ENCODE measurements around the gene SLC32A1.
A peak's percentile ranks its signal among the peaks of the same experiment; 100 is the strongest.

Gene SLC32A1, protein sequence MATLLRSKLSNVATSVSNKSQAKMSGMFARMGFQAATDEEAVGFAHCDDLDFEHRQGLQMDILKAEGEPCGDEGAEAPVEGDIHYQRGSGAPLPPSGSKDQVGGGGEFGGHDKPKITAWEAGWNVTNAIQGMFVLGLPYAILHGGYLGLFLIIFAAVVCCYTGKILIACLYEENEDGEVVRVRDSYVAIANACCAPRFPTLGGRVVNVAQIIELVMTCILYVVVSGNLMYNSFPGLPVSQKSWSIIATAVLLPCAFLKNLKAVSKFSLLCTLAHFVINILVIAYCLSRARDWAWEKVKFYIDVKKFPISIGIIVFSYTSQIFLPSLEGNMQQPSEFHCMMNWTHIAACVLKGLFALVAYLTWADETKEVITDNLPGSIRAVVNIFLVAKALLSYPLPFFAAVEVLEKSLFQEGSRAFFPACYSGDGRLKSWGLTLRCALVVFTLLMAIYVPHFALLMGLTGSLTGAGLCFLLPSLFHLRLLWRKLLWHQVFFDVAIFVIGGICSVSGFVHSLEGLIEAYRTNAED

GRCh38 chr20:38723848-38724625, at the start of gene SLC32A1:
Gene SLC32A1 (plus strand): TSS chr20:38724486. CDS start chr20:38724725, 239 bp downstream.
- DNase-seq: no peak

GRCh38 chr20:38674765-38675133, 49.5 kb upstream of the SLC32A1 start:
- no peak for DNase-seq

DNA sequence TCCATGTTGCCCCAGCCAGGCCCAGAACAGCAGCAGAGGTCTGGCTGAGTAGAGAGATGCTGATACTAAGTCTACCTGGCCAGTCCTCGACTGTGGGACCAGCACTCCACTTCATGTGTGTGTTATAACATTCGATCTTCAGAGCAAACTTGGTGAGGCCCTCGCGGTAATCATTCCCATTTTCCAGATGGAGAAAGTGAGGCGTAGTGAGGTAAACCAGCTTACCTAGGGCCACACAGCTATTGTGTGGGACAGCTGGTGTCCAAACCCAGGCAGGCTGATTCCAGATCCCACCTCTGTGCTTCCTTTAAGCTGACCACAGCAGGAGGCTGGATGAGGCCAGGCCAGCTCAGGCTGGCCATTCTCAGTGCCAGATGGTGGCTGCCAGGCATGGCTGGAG, 47.7 kb upstream of the SLC32A1 start:
- no peak for DNase-seq

DNA sequence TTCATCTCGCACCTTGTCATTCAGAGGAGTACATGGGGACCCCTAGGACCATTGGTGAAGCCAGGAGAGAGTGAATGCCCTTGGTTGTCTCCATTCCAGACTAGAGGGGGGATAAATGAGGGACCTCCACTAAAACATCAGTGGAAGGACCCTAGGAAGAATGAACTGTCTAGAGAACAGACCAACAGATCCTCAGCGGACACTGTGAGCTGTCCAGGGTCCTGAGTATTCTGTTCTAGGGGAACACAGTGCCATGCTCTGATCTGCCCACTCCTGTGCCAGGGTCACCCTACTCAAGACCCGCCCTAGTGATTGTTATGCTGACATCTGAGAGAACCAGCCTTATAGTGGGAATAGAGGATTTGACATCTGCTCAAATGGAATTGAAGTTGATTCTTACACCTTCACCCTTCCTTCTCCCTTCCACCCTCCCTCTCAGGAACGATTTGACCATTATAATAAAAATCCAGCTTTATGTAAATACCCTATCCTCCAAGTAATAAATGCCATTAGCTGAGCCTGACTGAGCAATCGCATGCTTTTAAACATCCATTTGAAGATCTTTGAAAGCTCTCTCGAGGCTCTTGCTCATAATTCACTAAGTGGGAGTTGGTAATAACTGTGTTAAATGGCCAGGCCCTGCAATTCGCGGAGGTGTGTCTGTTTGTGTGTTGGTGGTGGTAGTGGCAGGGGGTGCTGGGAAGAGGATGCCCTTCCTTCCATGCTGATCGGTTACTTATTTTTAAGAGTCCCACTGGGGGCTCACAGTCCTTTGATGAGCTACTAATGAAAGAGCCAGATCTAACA, 43.6 kb upstream of the SLC32A1 start:
- DNase-seq: peak; percentile 25 to 44

- no peak for DNase-seq
These were observed 39.0 kb upstream of the SLC32A1 start for GRCh38 chr20:38685271-38685670.

DNA sequence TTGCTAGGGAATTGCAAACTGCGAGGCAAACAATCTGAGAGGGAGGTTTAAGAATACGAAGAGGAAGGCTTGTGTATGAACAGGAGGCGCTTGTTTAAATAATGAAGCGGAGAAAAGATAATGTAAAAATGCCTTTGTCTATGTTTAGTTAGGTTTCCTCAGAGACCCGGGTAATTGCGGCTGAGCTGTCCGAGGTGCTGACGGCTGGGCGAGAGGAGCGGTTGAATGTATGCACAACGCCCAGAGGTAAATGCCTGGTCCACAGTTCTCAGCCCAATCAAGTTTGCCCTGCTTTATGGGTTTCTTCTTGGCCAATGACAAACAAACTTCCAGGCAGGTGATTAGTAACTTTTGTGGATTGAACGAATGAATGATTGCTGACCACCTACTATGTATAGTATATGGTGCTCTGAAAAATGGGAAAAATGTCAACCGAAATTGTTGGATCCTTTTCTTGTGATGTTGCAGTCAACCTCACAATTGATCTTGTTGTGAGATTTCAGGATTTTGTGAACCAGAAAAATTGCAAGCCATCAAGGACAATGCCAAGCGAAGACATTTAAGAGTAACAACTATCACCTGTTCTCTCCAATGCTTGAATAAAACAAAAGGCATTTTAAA, 38.3 kb upstream of the SLC32A1 start:
- DNase-seq: peak; percentile 32 to 47

- peak; percentile 14 to 59 for DNase-seq
These were observed 31.6 kb upstream of the SLC32A1 start for GRCh38 chr20:38692436-38693411.

DNA sequence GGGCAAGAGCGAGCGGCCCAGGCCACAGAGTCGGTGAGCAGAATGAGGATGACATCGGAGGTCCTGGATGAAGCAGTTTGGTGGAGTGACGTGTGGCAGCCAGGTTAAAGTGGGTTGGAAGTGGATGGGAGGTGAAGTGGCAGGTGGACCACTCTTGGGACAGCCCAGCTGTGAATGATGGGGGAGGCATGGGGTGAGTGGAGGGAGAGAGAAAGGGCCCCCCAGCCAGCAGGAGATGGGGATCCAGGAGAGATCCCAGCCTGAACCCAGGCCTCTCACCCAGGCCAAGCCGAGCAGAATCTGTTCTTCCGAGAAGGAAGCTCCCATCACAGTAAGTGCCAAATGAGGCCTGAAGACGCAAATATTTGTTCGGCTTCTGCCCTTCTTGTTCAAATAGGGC, 27.0 kb upstream of the SLC32A1 start:
- DNase-seq: no peak

GRCh38 chr20:38698541-38698940, 25.7 kb upstream of the SLC32A1 start:
- no peak for DNase-seq

DNA sequence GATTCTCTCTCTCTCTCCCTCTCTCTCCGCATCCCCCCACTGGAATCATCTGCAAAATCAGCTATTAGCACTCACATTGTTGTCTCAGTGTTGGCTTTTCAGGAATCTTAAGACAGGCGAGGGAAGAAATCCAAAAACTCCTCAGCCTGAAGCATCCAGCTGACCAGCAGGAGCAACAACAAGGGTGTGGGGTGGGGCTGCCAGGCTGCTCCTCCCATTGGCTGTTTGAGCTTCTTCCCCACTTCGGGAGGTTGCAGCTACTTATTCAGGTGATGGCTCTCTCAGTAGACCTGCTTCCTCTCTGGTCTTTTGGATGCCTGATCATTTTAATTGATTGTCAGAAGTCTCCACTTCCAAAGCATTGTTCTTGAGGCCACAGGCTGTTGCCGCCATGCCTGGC, 24.1 kb upstream of the SLC32A1 start:
- DNase-seq: no peak

DNA sequence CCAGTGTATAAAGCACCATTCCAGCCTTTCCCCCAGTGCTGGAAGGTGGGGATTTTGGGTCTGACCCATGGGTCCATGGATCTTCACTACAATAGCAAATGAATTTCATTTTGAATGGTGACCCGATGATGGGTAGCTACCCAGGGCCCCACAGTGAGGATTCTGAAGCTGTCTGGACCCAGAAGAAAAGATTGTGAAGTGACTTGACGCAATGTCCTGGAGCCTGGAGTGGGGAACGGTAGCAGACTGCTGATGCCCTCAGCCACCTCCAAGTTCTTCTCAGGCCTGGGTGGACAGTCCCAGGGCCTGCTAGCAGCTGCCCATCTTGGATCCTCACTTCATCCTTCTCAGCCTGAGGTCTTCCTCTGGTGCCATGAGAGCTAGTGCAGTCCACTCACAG, 23.4 kb upstream of the SLC32A1 start:
- no peak for DNase-seq

DNA sequence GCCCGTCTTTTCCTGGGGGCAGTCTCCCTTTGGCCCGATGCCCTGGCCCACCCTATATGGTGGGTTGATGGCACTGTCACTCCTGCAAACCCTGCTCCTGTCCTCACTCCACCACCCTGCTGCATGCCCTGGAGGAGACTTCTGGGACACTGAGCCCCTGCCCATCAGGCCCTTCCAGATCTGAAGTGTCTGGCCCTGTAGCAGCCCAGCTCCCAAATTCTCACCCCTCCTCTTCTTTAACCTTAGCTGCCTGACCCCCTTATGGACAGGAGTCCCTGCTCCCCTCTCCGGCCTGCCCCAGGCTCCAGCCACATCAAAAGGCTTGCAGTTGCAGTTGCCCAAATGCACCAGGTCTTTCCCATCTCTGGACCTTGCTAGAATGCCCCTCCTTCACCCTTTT, 20.8 kb upstream of the SLC32A1 start:
- no peak for DNase-seq

DNA sequence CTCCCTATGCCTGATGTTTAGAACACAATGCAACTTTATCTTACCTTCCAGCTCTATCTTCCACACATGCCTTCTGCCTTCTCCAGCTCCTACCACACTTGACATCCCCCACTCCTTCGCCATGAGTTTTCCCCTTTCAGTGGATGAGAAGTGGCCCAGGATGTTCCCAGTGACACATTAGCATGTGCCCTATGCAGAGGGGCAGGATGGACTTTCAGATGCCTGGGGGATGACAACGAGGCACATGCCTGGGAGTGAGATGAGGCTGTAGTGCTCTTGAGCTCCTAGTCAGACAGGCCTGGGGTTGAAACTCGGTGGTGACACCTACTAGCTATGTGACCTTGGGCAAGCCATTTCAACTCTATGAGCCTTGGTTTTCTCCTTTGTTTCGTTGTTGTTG, 20.1 kb upstream of the SLC32A1 start:
- DNase-seq: no peak

- no peak for DNase-seq
These were observed 17.8 kb upstream of the SLC32A1 start for GRCh38 chr20:38706509-38706908.

DNA sequence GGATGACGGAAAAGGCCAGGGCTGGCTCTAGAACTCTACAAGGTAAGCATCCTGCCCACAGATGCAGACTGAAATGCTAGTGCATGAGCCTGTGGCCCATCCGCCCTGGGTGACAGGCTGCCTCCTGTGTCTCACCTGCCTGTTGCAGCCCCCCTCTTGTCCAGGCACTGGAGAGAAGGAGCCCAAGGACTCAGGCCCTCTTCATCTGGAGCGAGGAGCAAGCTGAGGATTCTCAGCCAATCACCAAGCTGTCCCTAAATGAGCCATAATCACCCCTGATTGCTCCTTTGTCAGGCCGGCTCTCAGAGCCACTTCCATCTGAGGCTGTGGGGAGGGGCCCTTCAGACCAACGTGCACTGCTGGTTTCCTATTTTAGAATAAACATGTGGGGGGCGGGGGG, 10.0 kb upstream of the SLC32A1 start:
- DNase-seq: no peak

- DNase-seq: no peak
These were observed 8.6 kb upstream of the SLC32A1 start for GRCh38 chr20:38715646-38716045.

DNA sequence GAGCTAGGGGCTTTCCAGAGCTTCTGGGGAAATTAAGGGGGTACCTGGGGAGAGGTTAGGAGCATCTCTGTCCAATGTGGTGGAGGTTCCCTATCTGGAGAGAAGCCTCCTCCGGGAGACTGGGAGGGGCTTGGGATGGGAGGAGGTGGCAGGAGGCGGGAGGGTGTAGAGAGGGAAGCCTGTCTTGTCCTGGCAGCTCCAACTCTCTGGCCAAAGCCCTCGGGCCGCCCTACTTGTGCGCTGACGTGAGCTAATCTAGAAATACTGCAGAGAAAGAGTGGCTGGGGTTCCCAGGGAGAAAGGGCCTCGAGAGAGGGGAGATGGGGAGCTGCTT, 1.6 kb upstream of the SLC32A1 start:
- DNase-seq: no peak

GRCh38 chr20:38723017-38723847, 1.1 kb upstream of the SLC32A1 start:
- peak in 1 of 2 experiments; percentile 55 for DNase-seq

GRCh38 chr20:38724626-38725147, 401 bp downstream of the SLC32A1 start:
- DNase-seq: no peak

DNA sequence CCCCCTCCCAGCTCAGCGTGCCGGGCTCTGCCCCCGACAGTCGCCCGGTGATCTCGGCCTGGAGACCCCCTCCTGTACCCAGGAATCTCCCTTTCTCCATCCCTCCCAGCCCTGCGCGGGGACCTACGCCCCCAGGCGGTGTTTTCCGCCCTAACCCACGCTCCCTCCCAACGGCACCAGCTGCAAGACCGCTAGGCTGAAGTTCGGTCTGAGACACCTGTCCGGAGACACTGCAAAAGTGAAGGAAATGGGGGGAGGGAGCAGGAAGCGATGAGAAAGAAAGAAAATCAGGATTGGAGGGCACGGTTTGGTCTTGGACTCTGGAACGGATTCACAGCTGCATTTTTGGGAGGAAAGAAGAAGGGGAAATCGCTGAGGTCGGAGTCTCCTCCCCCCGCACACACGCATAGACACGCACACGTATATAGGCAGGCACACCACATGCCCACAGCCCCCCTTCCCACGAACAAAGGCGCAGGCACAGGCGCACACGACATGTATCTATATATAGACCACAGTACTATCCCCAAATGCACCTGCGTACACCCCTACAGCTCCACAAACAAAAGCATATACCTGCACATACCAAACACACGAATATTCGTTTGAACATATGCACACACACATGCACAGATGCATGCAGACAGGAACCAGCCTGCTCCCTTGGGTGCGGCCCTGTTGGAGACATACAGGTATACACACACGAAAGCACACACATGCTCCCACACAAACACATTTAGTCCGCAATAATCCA, 1.0 kb downstream of the SLC32A1 start:
- no peak for DNase-seq
